ENCODE measurements around the gene ADGRE2.

ADGRE2 gene

GRCh38 chr19:14731200-14731599 lies 47.2 kb downstream of the ADGRE2 start:
- no peak for DNase-seq

- DNase-seq = no peak
Measured at GRCh38 chr19:14728595-14728994, 49.8 kb downstream of the ADGRE2 start.

- DNase-seq = no peak
Measured at GRCh38 chr19:14722127-14722526, 56.2 kb downstream of the ADGRE2 start.

GRCh38 chr19:14719162-14719561 lies 59.2 kb downstream of the ADGRE2 start:
- DNase-seq = no peak

DNA sequence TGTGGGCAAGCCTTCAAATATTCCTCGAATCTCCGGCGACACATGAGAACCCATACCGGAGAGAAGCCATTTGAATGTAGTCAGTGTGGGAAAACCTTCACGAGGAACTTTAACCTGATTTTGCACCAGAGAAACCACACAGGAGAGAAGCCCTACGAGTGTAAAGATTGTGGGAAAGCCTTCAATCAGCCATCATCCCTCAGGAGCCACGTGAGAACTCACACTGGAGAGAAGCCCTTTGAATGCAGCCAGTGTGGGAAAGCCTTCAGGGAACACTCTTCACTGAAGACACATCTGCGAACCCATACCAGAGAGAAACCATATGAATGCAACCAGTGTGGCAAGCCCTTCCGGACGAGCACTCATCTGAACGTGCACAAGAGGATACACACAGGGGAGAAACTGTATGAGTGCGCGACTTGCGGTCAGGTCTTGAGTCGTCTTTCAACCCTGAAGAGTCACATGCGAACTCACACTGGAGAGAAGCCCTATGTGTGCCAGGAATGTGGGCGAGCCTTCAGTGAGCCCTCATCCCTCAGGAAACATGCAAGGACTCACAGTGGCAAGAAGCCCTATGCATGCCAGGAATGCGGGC lies 59.7 kb downstream of the ADGRE2 start:
- DNase-seq = no peak

DNA sequence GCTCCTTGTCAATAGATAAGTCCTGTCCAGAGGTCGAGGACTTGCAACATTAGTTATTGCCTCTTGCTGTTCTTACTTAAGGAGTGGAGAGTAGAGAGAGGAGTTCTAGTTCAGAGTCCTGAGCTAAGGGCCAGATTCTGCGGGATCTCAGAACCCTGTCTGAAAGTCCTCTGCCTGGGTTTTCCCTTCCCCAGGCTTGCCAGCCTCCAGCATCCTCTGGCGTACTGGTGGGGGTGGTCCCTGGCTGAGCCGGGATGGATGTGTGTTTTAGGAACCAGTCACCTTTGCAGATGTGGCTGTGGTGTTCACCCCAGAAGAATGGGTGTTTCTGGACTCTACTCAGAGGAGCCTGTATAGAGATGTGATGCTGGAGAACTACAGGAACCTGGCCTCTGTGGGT lies 62.5 kb downstream of the ADGRE2 start:
- no peak for DNase-seq

GRCh38 chr19:14704450-14704849 lies 73.9 kb downstream of the ADGRE2 start:
- no peak for DNase-seq

DNA sequence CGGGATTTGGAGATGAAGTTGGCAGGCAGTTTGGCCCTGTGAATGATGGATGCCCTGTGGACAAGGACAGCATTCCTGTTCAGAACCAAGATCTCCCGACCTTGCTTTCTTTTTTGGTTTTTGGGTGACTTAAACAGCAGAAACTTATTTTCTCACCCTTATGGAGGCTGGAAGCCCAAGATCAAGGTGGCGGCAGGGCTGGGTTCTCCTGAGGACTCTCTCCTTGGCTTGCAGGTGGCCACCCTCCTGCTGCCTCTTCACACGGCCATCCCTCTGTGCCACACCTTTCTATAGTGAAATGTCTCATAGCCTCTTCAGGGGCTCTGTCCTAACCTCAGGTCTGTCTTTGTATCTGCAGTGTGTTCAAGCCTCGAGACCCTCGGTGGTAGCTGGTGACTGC lies 74.5 kb downstream of the ADGRE2 start:
- no peak for DNase-seq

DNA sequence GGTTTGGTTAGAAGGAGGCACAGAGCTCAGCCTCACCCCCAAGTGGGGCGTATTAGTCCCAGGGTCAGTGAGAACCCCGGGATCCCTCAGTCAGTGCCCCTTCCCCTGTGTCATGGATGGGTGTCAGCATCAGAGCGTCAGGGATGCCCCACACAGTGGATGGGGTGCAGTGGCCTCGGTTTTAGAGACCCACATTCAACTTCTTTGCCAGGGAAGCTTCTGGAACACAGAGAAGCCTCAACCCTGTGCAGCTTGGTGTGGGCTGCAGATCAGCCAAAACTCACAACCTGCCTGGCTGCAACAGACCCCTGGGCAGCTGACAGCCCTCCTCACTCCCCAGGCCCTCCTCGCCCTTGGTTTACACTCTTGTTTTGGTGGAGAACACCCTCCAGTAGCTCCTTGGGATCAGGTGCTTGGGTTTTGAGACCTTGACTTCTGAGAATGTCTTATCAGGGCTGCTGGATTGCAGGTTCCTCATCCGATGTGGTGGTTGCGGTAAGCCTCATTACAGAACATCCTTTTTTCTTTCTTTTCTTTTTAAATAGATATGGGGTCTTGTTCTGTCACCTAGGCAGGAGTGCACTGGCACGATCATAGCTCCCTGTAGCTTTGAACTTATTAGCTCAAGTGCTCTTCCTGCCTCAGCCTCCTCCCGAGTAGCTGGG lies 77.5 kb downstream of the ADGRE2 start:
- DNase-seq = no peak

GRCh38 chr19:14699641-14700040 lies 78.7 kb downstream of the ADGRE2 start:
- no peak for DNase-seq

GRCh38 chr19:14695471-14695870 lies 82.9 kb downstream of the ADGRE2 start:
- DNase-seq = no peak

- no peak for DNase-seq
Measured at GRCh38 chr19:14694641-14695266, 83.6 kb downstream of the ADGRE2 start.

DNA sequence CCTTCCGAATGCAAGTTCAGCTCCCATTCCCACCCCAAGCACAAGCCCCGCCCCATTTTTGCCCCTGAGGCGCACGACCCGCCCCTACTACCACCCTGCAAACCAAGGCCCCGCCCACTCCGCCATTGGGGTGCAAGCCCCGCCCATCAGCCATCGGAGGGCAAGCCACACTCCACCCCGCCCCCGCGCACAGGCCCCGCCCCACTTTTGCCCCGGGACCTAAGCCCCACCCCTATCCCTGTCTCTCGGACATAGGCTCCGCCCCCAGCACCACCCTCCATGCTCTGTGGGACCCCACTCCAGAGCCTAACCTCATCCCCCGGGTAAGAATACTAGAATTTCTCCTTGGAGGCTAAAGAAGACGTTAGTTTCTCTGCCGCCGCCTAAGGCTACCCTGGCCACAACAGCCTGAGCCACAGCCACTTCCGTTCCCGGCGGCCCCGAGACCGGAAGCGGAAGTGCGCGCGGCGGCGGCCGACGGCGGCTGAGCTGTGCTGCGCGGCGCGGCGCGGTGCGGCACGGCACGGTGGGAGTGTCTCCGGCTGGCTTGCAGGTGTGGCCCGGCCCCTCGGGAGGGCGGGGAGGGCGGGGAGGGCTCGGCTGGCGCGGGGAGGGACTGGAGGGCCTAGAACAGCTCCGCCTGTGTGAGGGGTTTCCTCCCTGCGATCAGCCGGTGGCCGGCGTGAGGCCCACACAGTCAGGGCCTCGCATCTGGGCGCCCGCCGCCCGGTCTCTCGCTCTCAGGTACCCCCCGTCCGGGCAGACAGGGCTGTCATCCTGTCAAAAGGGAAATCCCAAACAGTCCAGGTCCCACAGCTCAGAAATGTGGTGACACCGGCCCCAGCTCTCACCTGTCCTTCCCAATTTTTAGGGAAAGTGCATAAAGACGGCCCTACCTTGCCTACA lies 88.5 kb downstream of the ADGRE2 start, which contains the start of gene ZNF333:
Gene ZNF333 (plus strand): TSS at position 451 of the 906 bp plus-strand sequence. CDS start 3,444 bp downstream, outside the sequence.
- peak; percentile 71 for DNase-seq

DNA sequence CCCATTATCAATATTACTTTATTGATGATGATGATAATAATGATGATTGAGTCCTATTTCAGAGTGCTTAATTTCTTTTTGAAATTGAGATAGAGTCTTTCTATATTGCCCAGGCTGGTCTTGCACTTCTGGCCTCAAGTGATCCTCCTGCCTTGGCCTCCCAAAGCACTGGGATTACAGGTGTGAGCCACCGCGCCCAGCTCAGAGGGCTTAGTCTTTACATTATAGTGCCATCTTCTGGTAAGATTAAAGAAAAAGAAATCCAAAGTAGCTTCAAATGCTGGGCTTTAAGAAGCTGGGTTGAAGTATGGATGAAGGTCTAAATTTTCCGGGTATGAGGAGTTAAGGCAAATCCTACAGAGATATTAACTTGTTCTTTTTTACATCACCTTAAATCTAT lies 91.9 kb downstream of the ADGRE2 start:
- peak; percentile 21 for DNase-seq

GRCh38 chr19:14683439-14683838 lies 94.9 kb downstream of the ADGRE2 start:
- DNase-seq = no peak

All from DMS 273 treated with DMSO at 0.1 percent for 48 hours (cell line).